Spinal cord (tissue), 10 donors: ENCODE measurements around the gene GRIFIN. TPM values are rescaled to one million over a fixed set of nuclear protein-coding genes. Genes with fewer than 3 reads are reported as not detected.

Experiments used
- DNase-seq, 6 donors: peaks; one replicate each; pipeline versions ENCODE4 v3.0.0 to v3.0.0-alpha.2; 2013 to 2015; ENCODE audit warnings: low spot score in 6 of 6, low read depth in 4 of 6
- H3K27ac ChIP-seq: one replicate; pipeline ENCODE4 v1.5.1; 2013; ENCODE audit warnings: low read depth, low read length, control low read depth
- H3K27me3 ChIP-seq: one replicate; pipeline ENCODE4 v1.6.1; 2013; ENCODE audit warnings: low read length; ENCODE audit not compliant: control insufficient read depth, insufficient read depth
- H3K36me3 ChIP-seq: one replicate; pipeline ENCODE4 v1.6.1; 2013; ENCODE audit warnings: low read length; ENCODE audit not compliant: control insufficient read depth, insufficient read depth
- H3K4me1 ChIP-seq: one replicate; pipeline ENCODE4 v1.6.1; 2013; ENCODE audit warnings: low read length; ENCODE audit not compliant: control insufficient read depth, insufficient read depth
- H3K4me3 ChIP-seq: one replicate; pipeline ENCODE4 v1.5.1; 2013; ENCODE audit warnings: low read depth, low read length, control low read depth
- H3K9me3 ChIP-seq: one replicate; pipeline ENCODE4 v1.6.1; 2013; ENCODE audit warnings: low read length; ENCODE audit not compliant: control insufficient read depth, insufficient read depth
- WGBS: methylation state at CpG from one replicate; pipeline ENCODE4 v1.1.5; 2013; ENCODE audit warnings: missing lambda C conversion rate; ENCODE audit not compliant: insufficient coverage; 5-methylcytosine and 5-hydroxymethylcytosine counted together
- polyA plus RNA-seq, 2 donors: library from polyadenylated mRNA; unstranded; fragments of 120-200 nt; gene quantifications; one replicate each; pipeline ENCODE4 v1.2.1, GENCODE V29; 2013; ENCODE audit not compliant: insufficient read length in 2 of 2
- total RNA-seq, 2 donors: library from RNA; depleted of rRNA in 1 of 2; stranded (reverse); fragments of 120-200 nt in 1 of 2; fragments of >200 nt in 1 of 2; gene quantifications; one replicate each; pipeline versions ENCODE4 v1.2.3 to v1.2.4, GENCODE V29; 2013 to 2014
- donor health status: healthy.

Gene GRIFIN
- total and polyA plus RNA-seq, 4 donors = 0.41 TPM; not detected in 3

GRCh38 chr7:2451171-2452073 is 24.8 kb downstream of the GRIFIN start:
- Histone ChIP-seq H3K27ac (no peak overlapping the region), H3K36me3 (peaks cover 10% of the 10 kb centered on the region), H3K27me3 (no peaks in the 10 kb centered on the region), H3K4me3 (peak overlapping the region; percentile 22), H3K9me3 (no peaks in the 10 kb centered on the region), H3K4me1 (peaks cover 24% of the 10 kb centered on the region)
- WGBS = 24% methylated on average over 34 of the region's 34 CpGs
- peak in 4 of 6 donors; percentile 50 to 86 (median 70) for DNase-seq

- Histone ChIP-seq H3K4me1 (peaks cover 34% of the 10 kb centered on the region), H3K27ac (no peak overlapping the region), H3K9me3 (no peaks in the 10 kb centered on the region), H3K27me3 (no peaks in the 10 kb centered on the region), H3K36me3 (peaks cover 19% of the 10 kb centered on the region), H3K4me3 (no peak overlapping the region)
- 75% methylated on average over 24 of the region's 32 CpGs for WGBS
- DNase-seq = no peak
Observed at GRCh38 chr7:2450198-2451107, 25.7 kb downstream of the GRIFIN start.

GRCh38 chr7:2446676-2447075 is 29.5 kb downstream of the GRIFIN start:
- DNase-seq = no peak
- no peak overlapping the region for H3K4me3 ChIP-seq
- H3K27ac ChIP-seq = no peak overlapping the region
- peaks cover 37% of the 10 kb centered on the region for H3K4me1 ChIP-seq
- 85% methylated on average over 9 of the region's 10 CpGs for WGBS
- H3K9me3 ChIP-seq = no peaks in the 10 kb centered on the region
- peaks cover 24% of the 10 kb centered on the region for H3K36me3 ChIP-seq
- H3K27me3 ChIP-seq = no peaks in the 10 kb centered on the region

- Histone ChIP-seq H3K4me3 (no peak overlapping the region), H3K4me1 (peaks cover 31% of the 10 kb centered on the region), H3K36me3 (peaks cover 26% of the 10 kb centered on the region), H3K9me3 (no peaks in the 10 kb centered on the region), H3K27ac (no peak overlapping the region), H3K27me3 (no peaks in the 10 kb centered on the region)
- DNase-seq = no peak
- WGBS = 81% methylated on average over 21 of the region's 21 CpGs
Observed at GRCh38 chr7:2445898-2446555, 30.2 kb downstream of the GRIFIN start.

- Histone ChIP-seq H3K27ac (no peak overlapping the region), H3K27me3 (no peaks in the 10 kb centered on the region), H3K9me3 (no peaks in the 10 kb centered on the region), H3K36me3 (peaks cover 26% of the 10 kb centered on the region), H3K4me3 (no peak overlapping the region), H3K4me1 (peaks cover 25% of the 10 kb centered on the region)
- WGBS = 68% methylated on average over 10 of the region's 10 CpGs
- DNase-seq = peak in 1 of 6 donors; percentile 16
Observed at GRCh38 chr7:2445047-2445446, 31.2 kb downstream of the GRIFIN start.

- Histone ChIP-seq H3K4me1 (peaks cover 25% of the 10 kb centered on the region), H3K27ac (peak overlapping the region; percentile 29), H3K9me3 (no peaks in the 10 kb centered on the region), H3K27me3 (no peaks in the 10 kb centered on the region), H3K4me3 (no peak overlapping the region), H3K36me3 (peaks cover 26% of the 10 kb centered on the region)
- DNase-seq = peak in 1 of 6 donors; percentile 24
- WGBS = no CpG with 5 or more reads among the region's 3 CpGs
Observed at GRCh38 chr7:2444476-2444875, 31.7 kb downstream of the GRIFIN start.

GRCh38 chr7:2443491-2443890 is 32.7 kb downstream of the GRIFIN start:
- WGBS = 91% methylated on average over 6 of the region's 9 CpGs
- Histone ChIP-seq H3K4me3 (no peak overlapping the region), H3K4me1 (peaks cover 29% of the 10 kb centered on the region), H3K36me3 (peaks cover 31% of the 10 kb centered on the region), H3K27me3 (no peaks in the 10 kb centered on the region), H3K27ac (no peak overlapping the region), H3K9me3 (no peaks in the 10 kb centered on the region)
- DNase-seq = no peak

GRCh38 chr7:2441430-2442058 is 34.7 kb downstream of the GRIFIN start:
- 91% methylated on average over 4 of the region's 5 CpGs for WGBS
- Histone ChIP-seq H3K27me3 (no peaks in the 10 kb centered on the region), H3K27ac (no peak overlapping the region), H3K9me3 (no peaks in the 10 kb centered on the region), H3K4me1 (peaks cover 27% of the 10 kb centered on the region), H3K36me3 (peaks cover 43% of the 10 kb centered on the region), H3K4me3 (no peak overlapping the region)
- no peak for DNase-seq
